HG03439 (cell line): ENCODE results near the gene PRKCI.
"Not testable (repeated sequence)": the region's sequence is repeated elsewhere in the genome, so short reads cannot be mapped to it uniquely, and the experiment has no call there.

Source experiments
- ATAC-seq: cut with Tn5 transposase; IDR thresholded peaks from one replicate; pipeline ENCODE4 v1.9.1; 2021; ENCODE audit warnings: mild to moderate bottlenecking, moderate library complexity; ENCODE audit not compliant: unreplicated experiment

The PRKCI gene

DNA sequence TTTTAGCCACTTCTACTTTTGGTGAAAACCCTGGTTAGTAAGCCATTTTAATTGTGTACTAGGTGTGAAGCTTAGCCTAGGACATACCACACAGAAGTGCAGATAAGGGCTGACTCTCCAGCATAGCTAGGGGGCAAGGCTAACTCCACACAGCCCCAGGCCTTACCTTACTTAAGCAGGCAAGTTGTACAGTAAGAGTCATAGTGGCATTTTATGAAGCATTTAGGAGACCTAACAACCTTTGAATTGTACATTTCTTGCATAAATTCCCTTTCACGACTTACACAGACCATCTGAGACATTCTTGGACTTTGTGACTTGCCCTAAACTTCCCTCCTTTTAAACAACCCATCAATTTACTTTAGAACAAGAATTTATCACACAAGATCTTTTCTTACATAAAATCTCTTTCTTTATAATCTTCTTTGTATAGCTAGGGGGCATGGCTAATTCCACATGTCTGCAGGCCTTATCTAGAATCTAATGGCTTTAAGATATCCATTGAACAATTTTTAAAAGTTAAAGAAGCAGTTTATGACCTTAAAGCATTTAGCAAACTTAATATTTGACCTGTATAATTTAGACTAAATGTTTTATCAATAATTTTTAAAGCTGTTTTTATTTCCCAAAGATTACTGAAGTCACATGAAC lies 116.6 kb downstream of the PRKCI start:
- ATAC-seq, result no peak

- ATAC-seq, result not testable (repeated sequence)
Measured at GRCh38 chr3:170342273-170342672, 120.0 kb downstream of the PRKCI start.

- not testable (repeated sequence) for ATAC-seq
Measured at GRCh38 chr3:170343859-170344258, 121.6 kb downstream of the PRKCI start.

- no peak for ATAC-seq
Measured at GRCh38 chr3:170344971-170345370, 122.7 kb downstream of the PRKCI start.

- ATAC-seq, result no peak
Measured at GRCh38 chr3:170346481-170347392, 124.5 kb downstream of the PRKCI start.

DNA sequence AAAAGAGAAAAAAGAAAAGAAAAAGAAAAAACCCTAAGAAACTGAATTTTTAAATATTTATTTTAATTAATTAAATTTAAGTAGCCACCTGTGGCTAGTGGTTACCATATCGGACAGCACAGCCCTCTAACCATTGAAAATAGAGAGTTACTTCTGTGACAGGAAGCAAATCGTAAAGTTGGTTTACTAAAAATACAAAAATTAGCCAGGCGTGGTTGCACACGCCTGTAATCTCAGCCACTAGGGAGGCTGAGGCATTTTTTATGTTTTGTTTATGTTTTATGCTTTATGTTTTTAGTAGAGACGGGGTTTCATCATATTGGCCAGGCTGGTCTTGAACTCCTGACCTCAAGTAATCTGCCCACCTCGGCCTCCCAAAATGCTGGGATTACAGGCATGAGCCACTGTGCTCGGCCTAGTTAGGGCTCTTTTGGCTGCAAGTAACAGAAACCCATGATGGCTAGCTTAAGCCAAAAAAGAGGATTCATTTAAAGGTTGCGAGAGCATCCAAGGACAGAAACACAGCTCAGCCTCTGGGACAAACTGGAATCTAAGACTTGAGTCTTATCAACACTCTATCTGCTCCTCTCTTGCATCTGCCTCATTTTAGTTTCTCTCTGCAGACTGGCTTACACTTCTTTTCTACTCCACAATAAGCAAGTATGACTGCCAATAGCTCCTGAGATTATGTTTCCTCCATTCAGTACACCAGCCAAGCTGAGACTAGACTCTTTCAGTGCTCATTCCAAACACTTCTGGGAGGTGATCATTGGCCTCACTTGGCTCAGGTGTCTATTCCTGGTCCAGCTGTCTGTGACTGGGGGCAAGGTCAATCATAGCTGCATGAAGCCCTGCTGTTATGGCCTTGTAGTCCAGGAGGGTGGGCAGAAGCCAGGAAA lies 128.5 kb downstream of the PRKCI start:
- peak; percentile 41 for ATAC-seq

- no peak for ATAC-seq
Measured at GRCh38 chr3:170352936-170353335, 130.7 kb downstream of the PRKCI start.

GRCh38 chr3:170353485-170353884 lies 131.3 kb downstream of the PRKCI start:
- ATAC-seq, result no peak

- ATAC-seq, result no peak
Measured at GRCh38 chr3:170354760-170355159, 132.5 kb downstream of the PRKCI start.
